Measurements from ENCODE around the gene FOXP4. TPM values are rescaled to one million over a fixed set of nuclear protein-coding genes. Genes with fewer than 3 reads are reported as not detected.

Gene FOXP4
- total and polyA plus RNA-seq, 2 of the 13 experiments (the other 11 are each of a cell fraction or from before 2014, with no cell fraction given), result 11.0 to 12.4 TPM

DNA sequence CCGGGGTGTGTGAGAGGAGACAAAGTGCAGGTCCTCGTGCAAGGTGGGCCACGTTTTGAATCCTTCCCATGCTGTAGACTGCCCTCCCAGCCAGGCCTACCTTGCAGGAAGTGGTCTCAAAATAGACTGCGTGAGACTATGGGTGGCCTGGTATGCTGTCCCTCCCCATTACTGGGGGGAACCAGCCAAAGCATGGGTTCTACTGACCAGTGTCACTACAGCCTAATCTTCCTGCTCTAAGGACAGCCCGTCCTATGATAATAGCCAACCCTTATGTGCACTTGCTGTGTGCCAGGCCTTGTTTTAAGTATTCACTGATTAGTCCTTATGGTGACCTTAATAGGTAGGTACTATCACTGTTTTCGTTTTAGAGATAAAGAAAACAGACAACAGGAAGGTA is 38.0 kb downstream of the FOXP4 start:
- TF ChIP-seq ZBTB20 (CRISPR knock-in tag; IDR thresholded peaks at IDR 0.05; ENCODE audit: borderline replicate concordance, low read depth), result no peak
- TF ChIP-seq, protein P1, sequence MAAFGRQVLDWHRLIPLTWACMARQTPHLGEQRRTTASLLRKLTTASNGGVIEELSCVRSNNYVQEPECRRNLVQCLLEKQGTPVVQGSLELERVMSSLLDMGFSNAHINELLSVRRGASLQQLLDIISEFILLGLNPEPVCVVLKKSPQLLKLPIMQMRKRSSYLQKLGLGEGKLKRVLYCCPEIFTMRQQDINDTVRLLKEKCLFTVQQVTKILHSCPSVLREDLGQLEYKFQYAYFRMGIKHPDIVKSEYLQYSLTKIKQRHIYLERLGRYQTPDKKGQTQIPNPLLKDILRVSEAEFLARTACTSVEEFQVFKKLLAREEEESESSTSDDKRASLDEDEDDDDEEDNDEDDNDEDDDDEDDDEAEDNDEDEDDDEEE (CRISPR knock-in tag; IDR thresholded peaks at IDR 0.05), result 0 out of 2 replicates have a peak, but pooled peaks have one; percentile 38
- 0 out of 2 replicates have a peak, but pooled peaks have one; percentile 7 for TF ChIP-seq GABPB1 (CRISPR knock-in tag; IDR thresholded peaks at IDR 0.05)
- TF ChIP-seq GPN1 (CRISPR knock-in tag; IDR thresholded peaks at IDR 0.05; ENCODE audit: borderline replicate concordance), result no peak
- TF ChIP-seq HOXD1 (CRISPR knock-in tag; IDR thresholded peaks at IDR 0.05), result no peak
- H3K4me2 ChIP-seq (ENCODE audit: low read depth, low read length), result no peak overlapping the region
- H3K4me3 ChIP-seq (replicated peaks in 1 of 3; ENCODE audit: insufficient read depth in 1 of 3, low read depth in 2 of 3, low read length in 3 of 3), result no peak overlapping the region
- no peak overlapping the region for H3K27ac ChIP-seq (ENCODE audit: extremely low read length, insufficient read depth, low read length)
- H3K36me3 ChIP-seq (replicated peaks in 1 of 2; ENCODE audit: control insufficient read depth in 1 of 2, insufficient read depth in 2 of 2, low read length in 2 of 2), result peaks cover 57 to 97% of the 10 kb centered on the region in 2 experiments
- BruUV-seq (replicated peaks), result no TSS peak
- FAIRE-seq (no peak), DNase-seq (ENCODE audit: low spot score) (no peak), ATAC-seq (no peak)
- no peak overlapping the region for H3K9ac ChIP-seq (ENCODE audit: insufficient read depth, low read depth, low read length)
- 90% methylated on average over 6 of the region's 6 CpGs for WGBS (ENCODE audit: low lambda C conversion rate)
- in situ Hi-C loops (cut with HindIII; ENCODE audit: extremely low pct_ligation_motif_present, low pct_unique_long_range_greater_than_20kb), result loop anchor here (10.0 kb wide), 1 partner anchor 529 kb away; the partner anchor contains the start of gene APOBEC2
- ChIA-PET CTCF (ENCODE audit: low intra/inter-chr PET ratio, low total read pairs) (no interaction called here), POLR2A (interaction anchor here (1.7 kb wide), 1 partner anchor 64 kb away, joined by 4 read pairs; no protein-coding TSS in a partner anchor)
- H3K79me2 ChIP-seq (ENCODE audit: insufficient read depth, low read length), result peaks cover 6% of the 10 kb centered on the region
- peaks cover 60% of the 10 kb centered on the region for H3K4me1 ChIP-seq (ENCODE audit: insufficient read depth, low read length)
- intact Hi-C loops (cut with micrococcal nuclease; ENCODE audit: unreplicated experiment), result no loop called here
- H3K27me3 ChIP-seq (ENCODE audit: control insufficient read depth in 1 of 2, insufficient read depth in 2 of 2, low read length in 2 of 2), result no peaks in the 10 kb centered on the region
- H4K20me1 ChIP-seq (ENCODE audit: insufficient read depth, low read length), result peaks cover 9% of the 10 kb centered on the region; the same call in 1 of the 2 replicates
- H3K9me3 ChIP-seq (ENCODE audit: low read length), result no peaks in the 10 kb centered on the region
- no peak overlapping the region for H2AFZ ChIP-seq (ENCODE audit: low read length)

- 85% methylated on average over 8 of the region's 11 CpGs for WGBS (ENCODE audit: low lambda C conversion rate)
- intact Hi-C loops (cut with micrococcal nuclease; ENCODE audit: unreplicated experiment) (no loop called here), in situ Hi-C loops (cut with HindIII; ENCODE audit: extremely low pct_ligation_motif_present, low pct_unique_long_range_greater_than_20kb) (loop anchor here (10.0 kb wide), 1 partner anchor 530 kb away; the partner anchor contains the start of gene APOBEC2)
- Histone ChIP-seq H3K79me2 (ENCODE audit: insufficient read depth, low read length) (peaks cover under 1% of the 10 kb centered on the region), H3K9ac (ENCODE audit: insufficient read depth, low read depth, low read length) (no peak overlapping the region), H3K4me2 (ENCODE audit: low read depth, low read length) (no peak overlapping the region), H3K4me1 (ENCODE audit: insufficient read depth, low read length) (peaks cover 55% of the 10 kb centered on the region), H3K9me3 (ENCODE audit: low read length) (no peaks in the 10 kb centered on the region), H3K4me3 (replicated peaks in 1 of 3; ENCODE audit: insufficient read depth in 1 of 3, low read depth in 2 of 3, low read length in 3 of 3) (no peak overlapping the region), H3K27me3 (ENCODE audit: control insufficient read depth in 1 of 2, insufficient read depth in 2 of 2, low read length in 2 of 2) (no peaks in the 10 kb centered on the region), H3K27ac (ENCODE audit: extremely low read length, insufficient read depth, low read length) (no peak overlapping the region), H3K36me3 (replicated peaks in 1 of 2; ENCODE audit: control insufficient read depth in 1 of 2, insufficient read depth in 2 of 2, low read length in 2 of 2) (peaks cover 60 to 98% of the 10 kb centered on the region in 2 experiments), H2AFZ (ENCODE audit: low read length) (no peak overlapping the region), H4K20me1 (ENCODE audit: insufficient read depth, low read length) (peaks cover 9% of the 10 kb centered on the region; the same call in 1 of the 2 replicates)
- CTCF ChIA-PET (ENCODE audit: low intra/inter-chr PET ratio, low total read pairs), result no interaction called here
- no peak for DNase-seq (ENCODE audit: low spot score)
- BruUV-seq (replicated peaks), result no TSS peak
- ATAC-seq, result peak; percentile 45
- FAIRE-seq, result peak; percentile 67
- POLR2A ChIA-PET, result no interaction called here
- TF ChIP-seq IKZF5 (CRISPR knock-in tag; IDR thresholded peaks at IDR 0.05) (no peak), ZNF337 (CRISPR knock-in tag; IDR thresholded peaks at IDR 0.05; ENCODE audit: borderline replicate concordance, low read depth) (no peak), GABPB1 (CRISPR knock-in tag; IDR thresholded peaks at IDR 0.05) (0 out of 2 replicates have a peak, but pooled peaks have one; percentile 7), RBAK (CRISPR knock-in tag; IDR thresholded peaks at IDR 0.05) (no peak), ZNF180 (CRISPR knock-in tag; IDR thresholded peaks at IDR 0.05; ENCODE audit: borderline replicate concordance, low read depth) (no peak), ZNF609 (CRISPR knock-in tag; IDR thresholded peaks at IDR 0.05; ENCODE audit: borderline replicate concordance) (peak; percentile 30; the same call in 1 of the 2 replicates)
Observed at GRCh38 chr6:41584668-41585205, 38.6 kb downstream of the FOXP4 start.

Measured in HepG2 (cell line).